ENCODE measurements around the gene CADM2. TPM values are rescaled to one million over a fixed set of nuclear protein-coding genes. Genes with fewer than 3 reads are reported as not detected.

Gene CADM2
- total and polyA plus RNA-seq, 2 experiments from 2014 or later: 13.3 to 47.5 TPM

GRCh38 chr3:85476891-85477495 is 518.2 kb downstream of the CADM2 start (continued):
- TF ChIP-seq ZNF462 (CRISPR knock-in tag; IDR thresholded peaks at IDR 0.05): no peak
- no peak for TF ChIP-seq JUNB (IDR thresholded peaks at IDR 0.05; ENCODE audit: unreplicated experiment)
- no peak for TF ChIP-seq CREB1 (CRISPR knock-in tag; IDR thresholded peaks at IDR 0.05; ENCODE audit: low read depth)
- TF ChIP-seq ETS1 (IDR thresholded peaks at IDR 0.05): no peak
- TF ChIP-seq REST (IDR thresholded peaks at IDR 0.05; ENCODE audit: unreplicated experiment): no peak
- TF ChIP-seq STAT1 (IDR thresholded peaks at IDR 0.05; ENCODE audit: unreplicated experiment): no peak
